Type B pancreatic cell (in vitro differentiated cells): ENCODE data around the gene ACSM2B. TPM values are rescaled to one million over a fixed set of nuclear protein-coding genes. Genes with fewer than 3 reads are reported as not detected.
A peak's percentile ranks its signal among the peaks of the same experiment; 100 is the strongest.
"Not testable (repeated sequence)": the region's sequence is repeated elsewhere in the genome, so short reads cannot be mapped to it uniquely, and the experiment has no call there.

Experiments used
- DNase-seq: peaks from one replicate; pipeline ENCODE4 v3.0.0; 2021; ENCODE audit warnings: mixed read lengths; ENCODE audit not compliant: unreplicated experiment; ENCODE audit errors: extremely low spot score
- H3K27ac Mint-ChIP-seq: 2 replicates; pipeline ENCODE4 v1.8.0; 2021; ENCODE audit warnings: mild to moderate bottlenecking, mixed read lengths
- H3K27me3 Mint-ChIP-seq: 2 replicates; pipeline ENCODE4 v1.8.0; 2021; ENCODE audit warnings: mixed read lengths
- H3K36me3 Mint-ChIP-seq: 2 replicates; pipeline ENCODE4 v1.8.0; 2021; ENCODE audit warnings: mixed read lengths
- H3K4me1 Mint-ChIP-seq: one replicate; pipeline ENCODE4 v1.8.0; 2021; ENCODE audit warnings: mixed read lengths; ENCODE audit not compliant: unreplicated experiment
- H3K4me3 Mint-ChIP-seq: 2 replicates; pipeline ENCODE4 v1.8.0; 2021; ENCODE audit warnings: mild to moderate bottlenecking, mixed read lengths
- H3K9me3 Mint-ChIP-seq: 2 replicates; pipeline ENCODE4 v1.8.0; 2021; ENCODE audit warnings: mixed read lengths
- CTCF ChIP-seq: fragments of 200-600 bp; sonication (generic); conservative IDR thresholded peaks from 2 replicates; pipeline ENCODE4 v1.5.0; 2021; ENCODE audit warnings: antibody characterized with exemption, mild to moderate bottlenecking
- long read RNA-seq: library from polyadenylated mRNA; unstranded; transcript quantifications from one replicate; pipeline ENCODE4 v2.0.0, GENCODE V29; 2020
- total RNA-seq: library from RNA; stranded (reverse); gene quantifications from 2 replicates; pipeline ENCODE4 v1.2.1, GENCODE V29; 2021; ENCODE audit warnings: low replicate concordance

The ACSM2B gene
- total RNA-seq: 2.4 TPM in 1 of 2 replicates, not detected in the other
- long read RNA-seq, transcript ACSM2B-201 (14 exons, 2,935 nt): major isoform, 5 of 5 reads
- long read RNA-seq, partial matches to known transcripts: 0 of 5 reads
- long read RNA-seq, other reads (novel, unspliced or antisense): 0 of 5 reads

- H3K36me3 Mint-ChIP-seq, H3K27ac Mint-ChIP-seq, H3K4me3 Mint-ChIP-seq, DNase-seq, H3K9me3 Mint-ChIP-seq, H3K4me1 Mint-ChIP-seq, H3K27me3 Mint-ChIP-seq: not testable (repeated sequence)
Measured at GRCh38 chr16:20576145-20576544, at the start of gene ACSM2B. TSS of gene ACSM2B (minus strand) at chr16:20576367. CDS start at chr16:20564845, 11,522 bp downstream.

GRCh38 chr16:20624882-20625807 lies 49.0 kb upstream of the ACSM2B start:
- no peak for DNase-seq
- no peaks in the 10 kb centered on the region for H3K4me1 Mint-ChIP-seq
- no peak overlapping the region for H3K4me3 Mint-ChIP-seq
- H3K36me3 Mint-ChIP-seq: no peaks in the 10 kb centered on the region
- no peak for TF ChIP-seq CTCF
- no peaks in the 10 kb centered on the region for H3K27me3 Mint-ChIP-seq
- no peaks in the 10 kb centered on the region for H3K9me3 Mint-ChIP-seq
- H3K27ac Mint-ChIP-seq: peak overlapping the region; percentile 65

- Mint-ChIP-seq H3K4me1 (no peaks in the 10 kb centered on the region), H3K4me3 (no peak overlapping the region), H3K36me3 (no peaks in the 10 kb centered on the region), H3K9me3 (no peaks in the 10 kb centered on the region), H3K27me3 (no peaks in the 10 kb centered on the region), H3K27ac (no peak overlapping the region)
- no peak for DNase-seq
- no peak for TF ChIP-seq CTCF
Measured at GRCh38 chr16:20624205-20624604, 48.0 kb upstream of the ACSM2B start.

DNA sequence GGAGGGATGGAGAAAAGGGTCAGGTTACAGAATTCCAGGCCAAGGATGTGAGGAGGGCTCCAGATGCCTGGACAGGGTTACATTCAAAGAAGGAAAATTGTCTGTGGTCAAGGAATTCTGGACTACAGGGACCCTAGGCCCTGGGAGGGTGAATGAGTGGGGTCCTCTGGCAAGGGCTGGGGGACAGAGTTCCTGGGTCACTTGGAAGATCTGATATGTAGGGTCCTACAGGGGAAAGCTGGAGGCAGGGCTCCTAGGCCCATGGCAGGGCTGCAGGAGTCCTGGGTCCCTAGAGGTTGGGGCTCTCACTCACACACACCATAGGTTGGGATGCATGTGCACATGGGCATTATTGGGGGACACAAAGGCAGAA lies 46.3 kb upstream of the ACSM2B start:
- Mint-ChIP-seq H3K9me3 (no peaks in the 10 kb centered on the region), H3K27me3 (no peaks in the 10 kb centered on the region), H3K4me3 (no peak overlapping the region), H3K27ac (no peak overlapping the region), H3K4me1 (no peaks in the 10 kb centered on the region), H3K36me3 (no peaks in the 10 kb centered on the region)
- DNase-seq: no peak
- TF ChIP-seq CTCF: no peak

DNA sequence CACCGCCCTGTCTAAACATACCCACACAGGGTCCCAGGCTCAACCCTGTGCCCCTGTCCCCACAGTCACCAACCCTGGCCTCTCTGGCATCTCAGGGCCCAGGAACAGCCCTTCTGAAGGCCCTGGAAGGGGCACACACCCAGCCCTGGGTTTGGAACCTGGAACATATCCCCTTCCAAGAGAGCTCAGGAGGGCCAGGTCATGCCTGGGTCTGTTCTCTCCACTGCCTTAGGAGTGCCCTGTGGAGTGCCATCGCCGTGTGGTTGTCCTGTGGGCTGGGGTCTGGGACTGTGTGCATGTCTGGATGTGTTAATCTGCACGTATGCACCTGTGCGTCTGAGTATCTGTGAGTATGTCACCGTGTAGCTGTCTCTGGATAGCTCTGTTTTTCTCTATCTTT lies 45.2 kb upstream of the ACSM2B start:
- no peak overlapping the region for H3K4me3 Mint-ChIP-seq
- no peaks in the 10 kb centered on the region for H3K4me1 Mint-ChIP-seq
- no peaks in the 10 kb centered on the region for H3K9me3 Mint-ChIP-seq
- no peak for DNase-seq
- no peaks in the 10 kb centered on the region for H3K36me3 Mint-ChIP-seq
- no peak for TF ChIP-seq CTCF
- no peaks in the 10 kb centered on the region for H3K27me3 Mint-ChIP-seq
- H3K27ac Mint-ChIP-seq: no peak overlapping the region

DNA sequence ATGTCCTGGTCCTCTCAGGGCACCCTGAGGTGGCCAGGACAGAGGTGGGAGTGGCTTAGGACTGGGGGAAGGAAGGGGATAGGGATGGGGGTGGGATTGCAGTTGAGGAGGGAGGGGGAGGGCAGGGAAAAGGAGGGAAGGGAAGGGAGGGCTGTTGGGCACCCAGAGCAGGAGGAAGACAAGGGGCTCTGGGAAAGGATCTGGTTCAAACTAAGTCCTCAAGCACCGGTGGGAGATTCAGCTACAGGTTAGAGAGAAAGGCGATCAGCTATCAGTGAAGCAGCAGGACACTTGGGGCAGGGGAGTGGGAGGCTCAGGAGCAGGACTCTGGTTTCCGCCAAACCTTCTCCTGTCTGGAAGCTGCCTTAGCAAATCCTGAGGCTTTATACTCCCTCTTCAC lies 44.6 kb upstream of the ACSM2B start:
- no peak for TF ChIP-seq CTCF
- H3K4me3 Mint-ChIP-seq: no peak overlapping the region
- DNase-seq: no peak
- no peaks in the 10 kb centered on the region for H3K9me3 Mint-ChIP-seq
- H3K27me3 Mint-ChIP-seq: no peaks in the 10 kb centered on the region
- H3K27ac Mint-ChIP-seq: no peak overlapping the region
- H3K4me1 Mint-ChIP-seq: no peaks in the 10 kb centered on the region
- no peaks in the 10 kb centered on the region for H3K36me3 Mint-ChIP-seq
